Measurements from ENCODE around the gene WDFY1.

DNA sequence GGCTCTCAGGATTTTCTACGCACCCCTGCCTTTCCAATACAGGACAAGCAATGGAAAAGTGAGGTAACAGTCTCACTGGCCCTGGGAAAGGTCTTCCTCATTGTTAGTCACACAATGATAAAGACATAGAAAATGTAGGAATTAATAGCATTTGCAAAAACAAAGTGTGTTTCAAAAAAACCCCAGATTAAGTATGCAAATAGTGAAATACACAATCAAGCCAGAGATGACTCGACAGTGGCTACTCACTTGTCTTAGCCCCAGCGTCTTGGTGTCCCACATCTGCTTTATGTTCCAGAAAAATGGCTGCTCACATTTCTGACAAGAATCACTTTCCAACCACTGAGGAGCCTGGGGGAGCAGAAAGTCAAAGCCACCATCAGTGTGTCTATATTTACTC, 60.7 kb downstream of the WDFY1 start:
- TF ChIP-seq, protein P1, sequence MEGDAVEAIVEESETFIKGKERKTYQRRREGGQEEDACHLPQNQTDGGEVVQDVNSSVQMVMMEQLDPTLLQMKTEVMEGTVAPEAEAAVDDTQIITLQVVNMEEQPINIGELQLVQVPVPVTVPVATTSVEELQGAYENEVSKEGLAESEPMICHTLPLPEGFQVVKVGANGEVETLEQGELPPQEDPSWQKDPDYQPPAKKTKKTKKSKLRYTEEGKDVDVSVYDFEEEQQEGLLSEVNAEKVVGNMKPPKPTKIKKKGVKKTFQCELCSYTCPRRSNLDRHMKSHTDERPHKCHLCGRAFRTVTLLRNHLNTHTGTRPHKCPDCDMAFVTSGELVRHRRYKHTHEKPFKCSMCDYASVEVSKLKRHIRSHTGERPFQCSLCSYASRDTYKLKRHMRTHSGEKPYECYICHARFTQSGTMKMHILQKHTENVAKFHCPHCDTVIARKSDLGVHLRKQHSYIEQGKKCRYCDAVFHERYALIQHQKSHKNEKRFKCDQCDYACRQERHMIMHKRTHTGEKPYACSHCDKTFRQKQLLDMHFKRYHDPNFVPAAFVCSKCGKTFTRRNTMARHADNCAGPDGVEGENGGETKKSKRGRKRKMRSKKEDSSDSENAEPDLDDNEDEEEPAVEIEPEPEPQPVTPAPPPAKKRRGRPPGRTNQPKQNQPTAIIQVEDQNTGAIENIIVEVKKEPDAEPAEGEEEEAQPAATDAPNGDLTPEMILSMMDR (conservative IDR thresholded peaks at IDR 0.05; ENCODE audit: low read length) = no peak
- no peak for TF ChIP-seq EZH2phosphoT487 (IDR thresholded peaks at IDR 0.05; ENCODE audit: borderline replicate concordance, low read depth, low read length)
